ENCODE data around the gene F10.

The F10 gene

DNA sequence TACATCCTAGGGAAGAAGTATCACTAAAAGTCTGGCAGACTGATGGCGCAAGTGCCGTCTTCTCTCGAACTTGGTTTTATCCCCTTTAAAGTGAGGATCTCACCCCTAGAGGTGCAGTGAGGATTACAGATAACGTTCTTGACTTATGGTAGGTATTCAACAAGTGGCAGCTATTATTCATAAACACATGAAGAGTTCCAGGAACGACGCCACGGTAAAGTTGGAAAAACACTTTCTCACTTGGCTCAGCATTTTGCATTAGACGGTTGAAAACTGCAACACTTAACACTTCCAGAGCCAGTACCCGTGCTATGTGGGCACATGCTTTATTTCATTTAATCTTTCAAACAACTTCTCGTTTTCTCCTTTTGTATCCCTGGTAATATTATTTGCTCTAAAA lies 44.6 kb downstream of the F10 start:
- no peak overlapping the region for H2AFZ ChIP-seq (ENCODE audit: low read length, unreplicated experiment)
- peaks cover 20% of the 10 kb centered on the region for H3K36me3 ChIP-seq (ENCODE audit: insufficient read depth, low read length)
- no peaks in the 10 kb centered on the region for H3K4me1 ChIP-seq (ENCODE audit: control insufficient read depth, insufficient read depth, low read length, unreplicated experiment)
- no peaks in the 10 kb centered on the region for H3K79me2 ChIP-seq (ENCODE audit: control insufficient read depth, insufficient read depth, low read length, unreplicated experiment)
- no peak overlapping the region for H3K27ac ChIP-seq (ENCODE audit: low read depth, low read length)
- 0 out of 2 replicates have a peak, but pooled peaks cover 4% of the 10 kb centered on the region for H3K27me3 ChIP-seq (ENCODE audit: insufficient read depth, low read length)
- no peak overlapping the region for H3K4me3 ChIP-seq (ENCODE audit: low read depth, low read length)

- H3K4me3 ChIP-seq (ENCODE audit: low read depth, low read length): no peak overlapping the region
- peaks cover 22% of the 10 kb centered on the region for H3K36me3 ChIP-seq (ENCODE audit: insufficient read depth, low read length)
- no peak overlapping the region for H2AFZ ChIP-seq (ENCODE audit: low read length, unreplicated experiment)
- no peaks in the 10 kb centered on the region for H3K4me1 ChIP-seq (ENCODE audit: control insufficient read depth, insufficient read depth, low read length, unreplicated experiment)
- H3K27me3 ChIP-seq (ENCODE audit: insufficient read depth, low read length): 0 out of 2 replicates have a peak, but pooled peaks cover 4% of the 10 kb centered on the region
- no peaks in the 10 kb centered on the region for H3K79me2 ChIP-seq (ENCODE audit: control insufficient read depth, insufficient read depth, low read length, unreplicated experiment)
- H3K27ac ChIP-seq (ENCODE audit: low read depth, low read length): no peak overlapping the region
Measured at GRCh38 chr13:113167575-113167974, 45.0 kb downstream of the F10 start.

DNA sequence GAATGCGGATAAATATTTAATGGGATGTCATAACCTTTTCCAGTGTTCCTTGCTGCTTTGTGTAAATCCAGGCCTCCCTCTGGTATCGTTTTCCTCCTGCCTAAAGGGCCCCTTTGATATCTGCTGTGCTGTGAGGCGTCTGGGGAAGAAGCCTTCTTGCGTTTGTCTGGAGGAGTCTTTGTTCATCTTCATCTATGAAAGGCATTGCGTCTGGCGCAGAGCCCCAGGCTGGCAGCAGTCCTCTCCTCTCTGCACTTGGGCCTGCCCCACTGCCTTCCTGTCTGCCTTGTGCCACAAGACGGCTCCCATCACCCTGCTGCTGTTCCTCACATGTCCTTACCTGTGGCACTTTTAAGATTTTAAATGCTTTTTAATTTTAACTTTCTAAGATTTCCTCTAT lies 45.6 kb downstream of the F10 start:
- Histone ChIP-seq H3K79me2 (ENCODE audit: control insufficient read depth, insufficient read depth, low read length, unreplicated experiment) (no peaks in the 10 kb centered on the region), H3K36me3 (ENCODE audit: insufficient read depth, low read length) (peaks cover 24% of the 10 kb centered on the region), H2AFZ (ENCODE audit: low read length, unreplicated experiment) (no peak overlapping the region), H3K4me1 (ENCODE audit: control insufficient read depth, insufficient read depth, low read length, unreplicated experiment) (no peaks in the 10 kb centered on the region), H3K4me3 (ENCODE audit: low read depth, low read length) (no peak overlapping the region), H3K27me3 (ENCODE audit: insufficient read depth, low read length) (0 out of 2 replicates have a peak, but pooled peaks cover 4% of the 10 kb centered on the region), H3K27ac (ENCODE audit: low read depth, low read length) (no peak overlapping the region)

DNA sequence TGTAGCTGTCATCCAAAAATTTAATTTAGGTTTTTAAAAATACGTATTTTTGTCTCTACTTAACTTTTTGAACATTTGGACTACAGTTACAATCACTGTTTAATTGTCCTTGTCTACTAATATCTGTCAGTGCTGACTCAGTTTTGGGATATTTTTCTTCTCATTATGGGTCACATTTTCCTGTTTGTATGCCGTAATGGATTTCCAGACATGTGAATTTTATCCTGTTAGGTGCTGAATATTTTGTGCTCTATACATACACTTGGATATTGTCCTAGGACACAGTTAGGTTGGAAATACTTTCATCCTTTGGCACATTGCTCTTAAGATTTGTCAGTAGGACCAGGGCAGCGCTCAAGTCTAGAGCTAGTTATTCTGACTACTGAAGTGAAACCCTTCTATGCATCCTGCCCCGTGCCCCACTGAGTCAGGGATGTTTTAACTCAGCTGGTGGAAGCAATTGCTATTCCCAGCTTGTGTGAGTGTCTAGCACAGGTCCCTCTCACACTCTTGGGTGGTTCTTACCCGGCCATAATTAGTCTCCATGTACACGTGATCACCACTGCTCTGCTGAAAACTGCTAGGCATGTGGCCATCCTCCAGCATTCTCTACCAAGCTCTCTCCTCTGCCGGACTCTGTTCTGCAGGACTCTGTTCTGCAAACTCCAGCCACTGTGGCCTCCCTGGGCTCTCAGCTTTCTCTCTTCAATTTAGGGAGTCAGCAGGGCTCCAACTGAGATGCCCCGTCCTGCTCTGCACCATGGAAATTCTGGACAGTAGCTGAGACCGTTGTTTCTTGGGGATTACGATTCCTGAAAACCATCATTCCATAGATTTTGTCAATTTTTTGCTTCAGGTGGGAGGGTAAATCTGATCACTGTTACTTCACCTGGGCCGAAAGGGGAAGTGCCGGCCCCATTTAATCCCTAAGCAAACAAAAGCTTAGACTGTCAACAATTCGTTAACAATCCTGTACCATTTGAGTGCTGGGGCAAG lies 47.0 kb downstream of the F10 start:
- no peak overlapping the region for H3K27ac ChIP-seq (ENCODE audit: low read depth, low read length)
- H3K27me3 ChIP-seq (ENCODE audit: insufficient read depth, low read length): no peaks in the 10 kb centered on the region
- H3K4me1 ChIP-seq (ENCODE audit: control insufficient read depth, insufficient read depth, low read length, unreplicated experiment): no peaks in the 10 kb centered on the region
- peaks cover 29% of the 10 kb centered on the region for H3K36me3 ChIP-seq (ENCODE audit: insufficient read depth, low read length)
- H3K4me3 ChIP-seq (ENCODE audit: low read depth, low read length): no peak overlapping the region
- H2AFZ ChIP-seq (ENCODE audit: low read length, unreplicated experiment): no peak overlapping the region
- H3K79me2 ChIP-seq (ENCODE audit: control insufficient read depth, insufficient read depth, low read length, unreplicated experiment): no peaks in the 10 kb centered on the region

DNA sequence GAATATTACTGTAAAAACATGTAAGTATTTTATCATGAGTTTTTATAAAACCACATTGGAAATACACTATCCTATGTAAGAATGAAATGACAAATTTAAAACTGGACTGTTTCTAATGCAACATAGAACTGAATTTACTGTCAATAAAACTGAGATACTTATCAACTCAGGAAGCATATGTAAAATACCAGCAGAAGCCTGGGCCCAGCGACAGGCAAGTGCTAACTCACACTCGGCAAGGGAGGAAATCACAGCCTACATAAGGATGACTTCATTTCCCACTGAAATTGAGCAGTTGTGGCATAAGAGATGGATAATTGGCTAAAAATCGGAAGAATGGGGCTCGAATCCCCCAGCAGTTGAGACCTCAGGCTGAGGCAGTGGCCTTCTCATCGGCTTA lies 47.9 kb downstream of the F10 start:
- H2AFZ ChIP-seq (ENCODE audit: low read length, unreplicated experiment): no peak overlapping the region
- no peak overlapping the region for H3K27ac ChIP-seq (ENCODE audit: low read depth, low read length)
- peaks cover 35% of the 10 kb centered on the region for H3K36me3 ChIP-seq (ENCODE audit: insufficient read depth, low read length)
- no peaks in the 10 kb centered on the region for H3K79me2 ChIP-seq (ENCODE audit: control insufficient read depth, insufficient read depth, low read length, unreplicated experiment)
- H3K4me3 ChIP-seq (ENCODE audit: low read depth, low read length): no peak overlapping the region
- H3K27me3 ChIP-seq (ENCODE audit: insufficient read depth, low read length): no peaks in the 10 kb centered on the region
- H3K4me1 ChIP-seq (ENCODE audit: control insufficient read depth, insufficient read depth, low read length, unreplicated experiment): no peaks in the 10 kb centered on the region

DNA sequence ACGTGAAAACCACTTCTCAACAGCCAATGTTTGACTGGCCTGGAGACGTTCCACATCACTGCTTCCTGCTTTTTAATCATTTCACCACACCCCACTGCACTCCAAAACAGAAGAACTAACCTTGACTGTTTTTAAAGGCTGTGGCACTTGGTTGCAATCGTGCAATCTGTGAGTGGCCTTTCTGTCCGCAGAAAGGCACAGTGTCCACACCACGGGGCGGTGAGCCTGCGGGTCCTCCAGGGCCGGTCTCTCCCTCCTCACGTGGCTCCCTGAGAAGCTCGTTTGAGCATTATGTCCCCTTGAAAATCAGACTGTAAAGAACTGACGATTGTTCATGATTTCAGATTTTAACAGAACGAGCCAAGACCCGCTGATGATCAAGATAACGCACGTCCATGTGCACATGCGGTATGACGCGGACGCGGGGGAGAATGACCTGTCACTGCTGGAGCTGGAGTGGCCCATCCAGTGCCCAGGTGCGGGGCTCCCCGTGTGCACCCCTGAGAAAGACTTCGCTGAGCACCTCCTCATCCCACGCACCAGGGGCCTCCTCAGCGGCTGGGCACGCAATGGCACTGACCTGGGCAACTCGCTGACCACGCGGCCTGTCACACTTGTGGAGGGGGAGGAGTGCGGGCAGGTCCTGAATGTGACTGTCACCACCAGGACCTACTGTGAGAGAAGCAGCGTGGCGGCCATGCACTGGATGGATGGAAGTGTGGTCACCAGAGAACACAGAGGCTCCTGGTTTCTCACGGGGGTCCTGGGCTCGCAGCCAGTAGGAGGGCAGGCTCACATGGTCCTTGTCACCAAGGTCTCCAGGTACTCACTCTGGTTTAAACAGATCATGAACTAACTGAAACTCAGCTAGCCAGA lies 48.9 kb downstream of the F10 start:
- no peak overlapping the region for H3K27ac ChIP-seq (ENCODE audit: low read depth, low read length)
- H2AFZ ChIP-seq (ENCODE audit: low read length, unreplicated experiment): no peak overlapping the region
- peaks cover 35% of the 10 kb centered on the region for H3K36me3 ChIP-seq (ENCODE audit: insufficient read depth, low read length)
- H3K4me3 ChIP-seq (ENCODE audit: low read depth, low read length): no peak overlapping the region
- no peaks in the 10 kb centered on the region for H3K4me1 ChIP-seq (ENCODE audit: control insufficient read depth, insufficient read depth, low read length, unreplicated experiment)
- H3K27me3 ChIP-seq (ENCODE audit: insufficient read depth, low read length): no peaks in the 10 kb centered on the region
- H3K79me2 ChIP-seq (ENCODE audit: control insufficient read depth, insufficient read depth, low read length, unreplicated experiment): no peaks in the 10 kb centered on the region

GRCh38 chr13:113172419-113172926 lies 49.9 kb downstream of the F10 start:
- peaks cover 35% of the 10 kb centered on the region for H3K36me3 ChIP-seq (ENCODE audit: insufficient read depth, low read length)
- no peak overlapping the region for H3K27ac ChIP-seq (ENCODE audit: low read depth, low read length)

GRCh38 chr13:113176280-113176679 lies 53.7 kb downstream of the F10 start:
- Histone ChIP-seq H3K27me3 (ENCODE audit: insufficient read depth, low read length) (no peaks in the 10 kb centered on the region), H3K4me3 (ENCODE audit: low read depth, low read length) (no peak overlapping the region), H3K27ac (ENCODE audit: low read depth, low read length) (no peak overlapping the region), H3K4me1 (ENCODE audit: control insufficient read depth, insufficient read depth, low read length, unreplicated experiment) (peaks cover 18% of the 10 kb centered on the region), H3K36me3 (ENCODE audit: insufficient read depth, low read length) (peaks cover 32% of the 10 kb centered on the region), H3K79me2 (ENCODE audit: control insufficient read depth, insufficient read depth, low read length, unreplicated experiment) (no peaks in the 10 kb centered on the region), H2AFZ (ENCODE audit: low read length, unreplicated experiment) (no peak overlapping the region)

More at GRCh38 chr13:113172419-113172926, 49.9 kb downstream of the F10 start:
- no peak overlapping the region for H3K4me3 ChIP-seq (ENCODE audit: low read depth, low read length)
- no peaks in the 10 kb centered on the region for H3K27me3 ChIP-seq (ENCODE audit: insufficient read depth, low read length)
- H2AFZ ChIP-seq (ENCODE audit: low read length, unreplicated experiment): no peak overlapping the region
- no peaks in the 10 kb centered on the region for H3K4me1 ChIP-seq (ENCODE audit: control insufficient read depth, insufficient read depth, low read length, unreplicated experiment)
- no peaks in the 10 kb centered on the region for H3K79me2 ChIP-seq (ENCODE audit: control insufficient read depth, insufficient read depth, low read length, unreplicated experiment)

GRCh38 chr13:113176822-113177221 lies 54.2 kb downstream of the F10 start:
- peaks cover 29% of the 10 kb centered on the region for H3K36me3 ChIP-seq (ENCODE audit: insufficient read depth, low read length)
- H3K27ac ChIP-seq (ENCODE audit: low read depth, low read length): no peak overlapping the region
- no peaks in the 10 kb centered on the region for H3K27me3 ChIP-seq (ENCODE audit: insufficient read depth, low read length)
- peaks cover 18% of the 10 kb centered on the region for H3K4me1 ChIP-seq (ENCODE audit: control insufficient read depth, insufficient read depth, low read length, unreplicated experiment)
- no peak overlapping the region for H2AFZ ChIP-seq (ENCODE audit: low read length, unreplicated experiment)
- H3K79me2 ChIP-seq (ENCODE audit: control insufficient read depth, insufficient read depth, low read length, unreplicated experiment): no peaks in the 10 kb centered on the region
- H3K4me3 ChIP-seq (ENCODE audit: low read depth, low read length): no peak overlapping the region

DNA sequence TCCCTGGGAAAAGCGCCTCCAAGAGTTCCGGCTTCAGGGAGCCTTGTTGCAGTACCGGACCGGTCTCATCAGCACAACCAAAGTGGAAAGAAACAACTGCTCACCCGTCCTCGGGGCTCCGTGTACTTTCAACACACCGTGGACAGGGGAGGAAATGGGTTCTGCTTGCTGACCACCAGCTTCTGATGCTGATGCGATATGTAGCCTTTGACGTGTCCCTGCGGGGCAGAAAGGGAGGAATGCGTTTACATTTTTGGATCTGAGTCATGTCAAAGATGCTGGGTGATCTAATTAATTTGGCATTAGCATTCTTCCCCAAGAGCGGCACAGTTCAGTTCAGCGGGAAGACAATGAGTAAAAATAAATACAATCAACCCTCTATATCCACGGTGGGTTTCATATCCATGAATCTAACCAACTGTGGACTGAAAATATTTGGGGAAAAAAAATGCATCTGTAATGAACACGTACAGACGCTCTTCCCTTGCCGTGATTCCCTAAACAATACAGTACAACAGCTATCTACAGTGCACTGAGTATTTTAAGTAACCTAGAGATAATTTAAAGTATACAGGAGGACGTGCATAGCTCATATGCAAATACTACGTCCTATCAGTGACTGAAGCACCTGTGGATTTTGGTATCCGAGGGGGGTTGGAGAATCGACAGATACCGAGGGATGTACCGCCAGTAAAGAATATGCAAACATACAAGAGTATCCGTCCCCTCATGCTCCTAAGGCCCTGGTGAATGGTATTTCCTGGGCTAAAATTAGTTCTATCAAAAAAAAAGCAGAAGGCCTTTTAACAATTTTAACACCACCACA lies 55.7 kb downstream of the F10 start:
- Histone ChIP-seq H2AFZ (ENCODE audit: low read length, unreplicated experiment) (no peak overlapping the region), H3K27me3 (ENCODE audit: insufficient read depth, low read length) (no peaks in the 10 kb centered on the region), H3K4me1 (ENCODE audit: control insufficient read depth, insufficient read depth, low read length, unreplicated experiment) (peaks cover 18% of the 10 kb centered on the region), H3K36me3 (ENCODE audit: insufficient read depth, low read length) (peaks cover 26% of the 10 kb centered on the region), H3K79me2 (ENCODE audit: control insufficient read depth, insufficient read depth, low read length, unreplicated experiment) (peaks cover 3% of the 10 kb centered on the region), H3K27ac (ENCODE audit: low read depth, low read length) (peak overlapping the region; percentile 66), H3K4me3 (ENCODE audit: low read depth, low read length) (peak overlapping the region; percentile 27; the same call in 1 of the 2 replicates)
